DMS53 treated with DMSO at 0.1 percent for 48 hours (cell line): ENCODE data around the gene KRTAP12-3.
"Not testable (repeated sequence)": the region's sequence is repeated elsewhere in the genome, so short reads cannot be mapped to it uniquely, and the experiment has no call there.

Source experiments
- DNase-seq: peaks from one replicate; lab custom pipeline; 2025; ENCODE audit not compliant: unreplicated experiment; lab: John Stamatoyannopoulos, UW

KRTAP12-3 gene

DNA sequence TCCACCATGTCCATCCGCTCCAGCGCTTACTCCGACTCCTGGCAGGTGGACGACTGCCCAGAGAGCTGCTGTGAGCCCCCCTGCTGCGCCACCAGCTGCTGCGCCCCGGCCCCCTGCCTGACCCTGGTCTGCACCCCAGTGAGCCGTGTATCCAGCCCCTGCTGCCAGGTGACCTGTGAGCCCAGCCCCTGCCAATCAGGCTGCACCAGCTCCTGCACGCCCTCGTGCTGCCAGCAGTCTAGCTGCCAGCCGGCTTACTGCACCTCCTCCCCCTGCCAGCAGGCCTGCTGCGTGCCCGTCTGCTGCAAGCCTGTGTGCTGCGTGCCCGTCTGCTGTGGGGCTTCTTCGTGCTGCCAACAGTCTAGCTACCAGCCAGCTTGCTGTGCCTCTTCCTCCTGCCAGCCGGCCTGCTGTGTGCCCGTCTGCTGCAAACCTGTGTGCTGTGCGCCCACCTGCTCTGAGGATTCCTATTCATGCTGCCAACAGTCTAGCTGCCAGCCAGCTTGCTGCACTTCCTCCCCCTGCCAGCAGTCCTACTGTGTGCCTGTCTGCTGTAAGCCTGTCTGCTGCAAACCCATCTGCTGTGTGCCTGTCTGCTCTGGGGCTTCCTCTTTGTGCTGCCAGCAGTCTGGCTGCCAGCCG lies 30.4 kb upstream of the KRTAP12-3 start:
- DNase-seq, result not testable (repeated sequence)

DNA sequence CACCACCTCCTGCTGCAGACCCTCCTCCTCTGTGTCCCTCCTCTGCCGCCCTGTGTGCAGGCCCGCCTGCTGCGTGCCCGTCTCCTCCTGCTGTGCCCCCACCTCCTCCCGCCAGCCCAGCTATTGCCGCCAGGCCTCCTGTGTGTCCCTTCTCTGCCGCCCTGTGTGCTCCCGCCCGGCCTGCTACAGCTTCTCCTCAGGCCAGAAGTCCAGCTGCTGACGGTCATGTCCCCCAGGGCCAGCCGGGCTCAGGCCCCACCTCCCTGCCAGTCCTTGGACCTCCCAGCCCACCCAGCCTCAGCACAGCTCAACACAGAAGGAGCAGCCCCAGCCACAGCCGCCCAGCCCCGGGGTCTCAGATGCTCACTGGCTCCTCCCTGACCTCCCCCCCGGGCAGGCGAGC lies 29.9 kb upstream of the KRTAP12-3 start:
- not testable (repeated sequence) for DNase-seq

DNA sequence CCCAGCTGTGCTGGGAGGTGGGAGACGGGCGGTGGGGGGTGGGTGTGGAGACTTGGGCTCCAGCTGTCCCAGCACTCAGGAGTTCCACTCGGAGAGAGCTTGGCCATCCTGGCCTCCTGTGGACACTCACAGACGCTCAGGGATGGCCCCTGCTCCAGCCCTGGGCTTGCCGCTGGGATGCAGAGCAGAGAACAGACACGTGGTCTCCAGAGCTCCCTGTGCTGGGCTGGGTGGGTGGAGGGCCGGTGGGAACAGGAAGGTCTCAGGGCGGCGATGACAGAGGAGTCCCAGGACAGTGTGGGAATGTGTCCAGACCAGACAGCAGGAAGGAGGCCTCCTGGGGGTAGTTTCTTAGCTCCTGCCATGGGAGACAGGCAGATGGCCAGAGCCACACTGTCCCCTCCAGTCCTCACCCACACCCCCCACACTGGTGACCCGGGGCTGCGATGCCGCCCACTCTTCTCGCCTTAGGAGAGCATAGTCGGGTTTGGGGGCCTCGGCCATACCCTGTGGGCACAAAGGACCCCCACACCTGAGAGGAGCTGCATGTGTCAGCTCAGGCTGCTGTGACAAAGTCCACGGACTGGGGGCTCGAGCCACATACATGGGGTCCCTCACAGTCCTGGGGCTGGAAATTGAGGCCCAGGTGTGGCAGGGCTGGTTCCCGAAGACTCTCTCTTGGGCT lies 28.9 kb upstream of the KRTAP12-3 start:
- DNase-seq, result no peak

DNA sequence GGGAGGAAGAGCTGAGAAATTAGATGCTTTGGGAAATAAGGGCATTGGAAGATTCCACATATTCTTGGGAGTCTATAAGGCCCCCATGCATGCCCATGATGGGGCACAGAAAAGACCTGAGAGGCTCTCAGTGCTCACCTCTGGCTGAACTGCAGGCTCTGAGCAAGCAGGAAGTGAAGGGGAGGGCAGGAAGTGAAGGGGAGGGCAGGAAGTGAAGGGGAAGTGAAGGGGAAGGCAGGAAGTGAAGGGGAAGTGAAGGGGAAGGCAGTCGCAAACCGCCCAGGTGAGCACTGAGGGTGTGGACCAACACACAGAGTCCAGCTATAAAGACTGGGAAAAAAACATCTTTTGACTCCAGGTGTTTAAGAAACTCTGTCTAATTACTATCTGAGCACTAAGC lies 27.3 kb upstream of the KRTAP12-3 start:
- no peak for DNase-seq

DNA sequence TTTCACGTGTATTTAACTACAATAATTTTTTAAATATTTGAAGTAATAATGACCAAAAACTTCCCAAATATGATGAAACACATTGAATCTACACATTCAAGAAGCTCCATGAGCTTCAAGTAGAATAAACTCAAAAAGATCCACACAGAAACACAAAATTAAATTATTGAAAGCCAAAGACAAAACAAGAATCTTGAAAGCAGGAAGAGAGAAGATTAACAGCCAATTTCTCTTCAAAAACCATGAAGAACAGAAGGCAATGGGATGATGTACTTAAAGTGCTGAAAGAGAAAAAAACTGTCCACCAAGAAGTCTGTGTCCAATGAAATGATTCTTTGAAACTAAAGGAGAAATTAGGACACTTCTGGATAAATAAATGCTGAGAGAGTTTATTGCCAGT lies 25.7 kb upstream of the KRTAP12-3 start:
- no peak for DNase-seq

DNA sequence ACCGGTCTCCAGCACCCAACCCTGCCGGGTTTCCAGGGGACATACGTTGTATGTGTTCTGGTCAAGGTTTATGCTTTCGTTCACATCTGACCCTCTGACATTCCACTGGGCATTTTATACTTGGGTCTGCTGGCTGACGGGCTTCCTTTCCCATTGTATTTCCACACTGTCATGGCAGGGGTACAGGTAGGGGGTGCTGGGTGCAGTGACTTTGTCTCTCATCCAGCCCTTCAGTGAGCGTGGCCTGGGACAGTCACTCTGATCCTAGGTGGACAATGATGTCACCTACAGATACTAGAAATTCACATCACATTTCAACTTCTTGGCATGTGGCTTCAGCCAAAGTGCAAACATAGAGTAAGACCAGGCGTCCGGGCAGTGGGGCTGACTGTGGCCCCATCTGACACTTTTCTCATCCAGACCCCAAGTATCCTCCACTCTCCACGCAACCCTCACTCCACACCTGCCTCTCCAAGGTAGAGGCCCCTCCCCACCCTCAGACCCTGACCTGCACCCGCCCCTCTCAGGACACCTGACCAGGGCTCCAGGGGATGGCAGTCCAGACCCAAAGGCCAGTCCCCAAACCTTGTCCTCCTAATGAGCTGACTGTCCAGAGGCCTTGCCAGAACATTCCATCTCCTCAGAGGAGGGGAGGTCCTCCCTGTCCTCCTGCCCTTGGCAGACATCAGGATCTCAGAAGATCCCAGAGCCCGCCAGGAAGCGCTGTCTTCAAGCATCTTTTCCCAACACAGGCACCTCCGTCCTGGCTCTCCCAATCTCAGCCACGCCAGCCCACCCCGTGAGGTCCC lies 21.3 kb upstream of the KRTAP12-3 start:
- DNase-seq, result no peak

DNA sequence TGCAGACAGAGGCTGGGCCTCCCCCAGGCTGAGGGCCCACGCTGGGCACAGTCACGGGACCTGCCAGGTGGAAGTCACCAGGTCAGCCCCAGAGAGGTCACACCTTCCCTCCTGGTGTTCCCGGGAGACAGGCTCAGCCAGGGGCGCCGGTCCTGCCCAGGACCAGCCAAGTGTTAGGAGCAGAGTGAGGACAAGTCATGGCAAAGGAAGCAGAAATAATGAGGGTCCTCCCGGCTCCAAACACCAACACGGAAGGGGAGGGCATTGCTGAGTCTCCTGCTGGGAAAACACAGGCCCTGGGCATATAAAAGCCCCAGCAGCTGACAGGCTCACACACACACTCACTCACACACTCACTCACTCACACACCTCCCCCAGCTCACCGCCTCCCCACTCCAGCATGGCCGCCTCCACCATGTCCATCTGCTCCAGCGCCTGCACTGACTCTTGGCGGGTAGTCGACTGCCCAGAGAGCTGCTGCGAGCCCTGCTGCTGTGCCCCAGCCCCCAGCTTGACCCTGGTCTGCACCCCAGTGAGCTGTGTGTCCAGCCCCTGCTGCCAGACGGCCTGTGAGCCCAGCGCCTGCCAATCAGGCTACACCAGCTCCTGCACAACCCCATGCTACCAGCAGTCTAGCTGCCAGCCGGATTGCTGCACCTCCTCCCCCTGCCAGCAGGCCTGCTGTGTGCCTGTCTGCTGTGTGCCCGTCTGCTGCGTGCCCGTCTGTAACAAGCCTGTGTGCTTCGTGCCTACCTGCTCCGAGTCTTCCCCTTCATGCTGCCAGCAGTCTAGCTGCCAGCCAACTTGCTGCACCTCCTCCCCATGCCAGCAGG lies 20.5 kb upstream of the KRTAP12-3 start, which contains the start of gene KRTAP10-10:
Gene KRTAP10-10 (plus strand): TSS at position 339 of the 833 bp plus-strand sequence. CDS start 62 bp downstream, at position 401.
- no peak for DNase-seq

DNA sequence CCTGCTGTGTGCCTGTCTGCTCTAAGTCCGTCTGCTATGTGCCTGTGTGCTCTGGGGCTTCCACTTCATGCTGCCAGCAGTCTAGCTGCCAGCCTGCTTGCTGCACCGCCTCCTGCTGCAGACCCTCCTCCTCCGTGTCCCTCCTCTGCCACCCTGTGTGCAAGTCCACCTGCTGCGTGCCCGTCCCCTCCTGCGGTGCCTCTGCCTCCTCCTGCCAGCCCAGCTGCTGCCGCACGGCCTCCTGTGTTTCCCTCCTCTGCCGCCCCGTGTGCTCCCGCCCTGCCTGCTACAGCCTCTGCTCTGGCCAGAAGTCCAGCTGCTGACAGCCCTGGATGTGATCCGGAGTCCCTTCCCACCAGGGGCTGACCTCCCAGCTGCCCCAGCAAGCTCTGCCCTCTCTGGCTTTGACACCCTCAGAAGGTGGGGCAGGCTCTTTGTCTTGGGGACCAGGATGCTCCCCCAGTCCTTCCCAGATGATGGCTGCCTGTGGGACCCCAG lies 19.8 kb upstream of the KRTAP12-3 start:
- not testable (repeated sequence) for DNase-seq

DNA sequence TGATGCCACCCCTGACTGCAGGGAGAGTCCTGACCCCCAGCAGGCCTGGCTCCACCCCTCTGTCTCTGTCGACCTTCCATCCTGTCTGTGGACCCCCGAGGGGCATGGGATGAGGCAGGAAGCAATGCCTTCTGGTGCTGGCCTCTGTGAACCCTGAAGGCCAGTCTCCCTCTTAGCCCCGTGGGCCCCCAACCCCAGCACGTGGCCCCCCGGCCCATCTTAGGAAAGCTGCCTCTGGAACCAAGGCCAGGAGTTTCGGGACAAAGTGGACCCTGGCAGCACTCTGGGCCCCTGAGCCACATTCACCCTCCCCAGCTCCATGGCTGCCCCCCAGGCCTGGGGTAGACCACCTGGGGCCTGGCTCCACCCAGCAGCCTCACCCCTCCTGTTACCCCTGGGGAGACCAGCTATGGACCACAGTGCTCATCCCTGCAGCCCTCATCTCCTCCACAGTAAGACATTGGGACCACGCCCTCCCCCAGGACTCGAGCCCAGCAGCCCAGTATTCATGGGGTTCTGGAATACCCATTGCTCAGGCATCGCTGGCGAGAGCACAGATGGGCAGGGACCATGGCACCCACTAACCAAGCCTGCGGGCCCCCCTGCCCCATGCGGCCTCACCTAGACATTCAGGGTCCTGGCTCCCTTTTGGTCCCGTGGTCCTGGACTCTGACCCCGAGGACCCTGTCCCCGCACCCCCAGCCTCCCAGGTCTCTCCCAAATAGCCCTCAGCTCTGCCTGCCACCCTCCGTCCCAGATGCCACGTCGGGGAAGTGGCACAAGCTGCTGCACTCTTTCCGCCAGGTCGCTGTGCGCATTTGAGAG lies 19.0 kb upstream of the KRTAP12-3 start:
- not testable (repeated sequence) for DNase-seq

DNA sequence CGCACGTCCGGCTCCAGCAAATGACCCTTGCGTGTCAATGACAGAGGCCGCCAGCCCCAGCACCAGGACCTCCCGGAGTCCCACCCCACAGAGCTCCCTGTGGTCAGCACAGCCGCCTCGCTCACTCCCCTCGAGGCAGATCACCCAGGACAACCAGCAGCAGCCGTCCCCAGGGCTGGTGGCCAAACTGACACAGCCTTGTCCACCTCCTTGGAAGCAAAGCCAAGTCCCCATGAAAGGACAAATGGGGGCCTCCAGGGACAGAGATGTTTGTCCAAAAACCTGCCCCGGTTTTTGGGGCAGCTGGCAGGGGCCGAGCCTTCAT lies 18.4 kb upstream of the KRTAP12-3 start:
- no peak for DNase-seq

DNA sequence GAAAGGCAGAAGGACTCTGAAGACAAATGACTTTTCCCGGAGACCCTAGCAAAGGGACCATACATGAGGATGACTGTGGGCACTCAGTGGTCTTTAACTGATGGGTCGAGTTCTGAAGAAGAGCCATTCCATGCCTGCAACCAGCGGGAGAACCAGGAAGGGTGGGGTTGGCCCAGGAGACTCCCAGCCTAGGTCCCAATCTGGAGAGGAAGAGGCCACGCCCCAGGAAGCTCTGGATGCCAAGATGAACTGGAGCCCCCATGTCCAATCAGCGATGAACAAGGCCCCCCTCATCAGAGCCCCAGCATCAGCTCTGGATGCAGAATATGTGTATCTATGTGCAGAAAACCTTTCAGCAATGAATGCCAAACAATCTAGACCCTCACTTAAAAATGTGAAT lies 17.0 kb upstream of the KRTAP12-3 start:
- no peak for DNase-seq

DNA sequence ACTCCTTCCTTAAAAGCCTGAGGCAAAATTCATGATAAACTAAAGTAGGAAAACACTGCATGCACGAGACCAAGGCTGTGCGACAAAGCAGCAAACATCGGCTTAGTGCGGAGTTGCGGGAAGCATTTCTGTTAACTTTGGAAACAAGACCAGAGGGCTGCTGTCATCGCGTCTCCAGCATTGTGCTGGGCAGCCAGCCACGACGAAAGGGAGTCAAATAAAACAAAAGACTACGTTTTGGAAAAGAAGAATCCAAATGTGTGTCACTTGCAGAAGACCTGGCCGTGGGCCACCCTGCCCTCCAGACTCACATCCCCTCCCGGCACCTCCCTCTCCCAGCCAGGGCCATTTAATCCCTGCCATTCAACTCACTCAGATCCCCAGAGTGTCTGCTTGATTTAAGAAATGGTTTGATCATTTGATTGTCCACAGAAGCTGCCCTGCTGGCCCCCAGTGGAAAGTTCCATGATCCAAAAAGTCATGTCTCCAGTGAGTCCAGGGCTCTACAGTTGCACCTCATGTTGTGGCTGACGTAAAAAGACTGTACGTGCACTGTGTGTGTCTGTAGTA lies 13.9 kb upstream of the KRTAP12-3 start:
- DNase-seq, result no peak

DNA sequence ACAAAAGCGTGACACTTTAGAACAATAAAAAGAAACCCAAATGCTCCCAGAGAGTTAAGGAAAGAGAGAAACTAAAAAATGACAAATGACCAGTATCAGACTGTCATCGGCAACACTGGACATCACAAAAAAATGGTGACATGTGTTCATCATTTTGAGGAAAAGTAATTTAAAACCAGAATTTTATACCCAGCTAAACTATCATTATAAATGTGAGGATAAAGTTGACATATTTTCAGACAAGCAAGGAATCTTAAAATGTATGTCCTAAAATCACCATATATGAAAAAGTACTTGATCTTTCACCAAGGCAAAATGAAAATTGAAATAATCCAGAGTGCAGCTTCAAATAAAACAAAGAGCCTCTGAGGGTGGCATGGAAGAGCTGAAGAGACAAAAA lies 12.9 kb upstream of the KRTAP12-3 start:
- no peak for DNase-seq

DNA sequence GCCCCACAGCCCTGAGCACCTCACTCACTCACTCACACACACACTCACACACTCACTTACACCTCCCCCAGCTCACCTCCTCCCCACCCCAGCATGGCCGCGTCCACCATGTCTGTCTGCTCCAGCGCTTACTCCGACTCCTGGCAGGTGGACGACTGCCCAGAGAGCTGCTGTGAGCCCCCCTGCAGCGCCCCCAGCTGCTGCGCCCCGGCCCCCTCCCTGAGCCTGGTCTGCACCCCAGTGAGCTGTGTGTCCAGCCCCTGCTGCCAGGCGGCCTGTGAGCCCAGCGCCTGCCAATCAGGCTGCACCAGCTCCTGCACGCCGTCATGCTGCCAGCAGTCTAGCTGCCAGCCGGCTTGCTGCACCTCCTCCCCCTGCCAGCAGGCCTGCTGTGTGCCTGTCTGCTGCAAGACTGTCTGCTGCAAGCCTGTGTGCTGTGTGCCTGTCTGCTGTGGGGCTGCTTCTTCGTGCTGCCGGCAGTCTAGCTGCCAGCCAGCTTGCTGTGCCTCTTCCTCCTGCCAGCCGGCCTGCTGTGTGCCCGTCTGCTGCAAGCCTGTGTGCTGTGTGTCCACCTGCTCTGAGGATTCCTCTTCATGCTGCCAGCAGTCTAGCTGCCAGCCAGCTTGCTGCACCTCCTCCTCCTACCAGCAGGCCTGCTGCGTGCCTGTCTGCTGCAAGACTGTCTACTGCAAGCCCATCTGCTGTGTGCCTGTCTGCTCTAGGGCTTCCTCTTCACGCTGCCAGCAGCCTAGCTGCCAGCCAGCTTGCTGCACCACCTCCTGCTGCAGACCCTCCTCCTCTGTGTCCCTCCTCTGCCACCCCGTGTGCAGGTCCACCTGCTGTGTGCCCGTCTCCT lies 11.1 kb upstream of the KRTAP12-3 start, which contains the start of gene KRTAP10-11:
Gene KRTAP10-11 (plus strand): TSS at position 49 of the 856 bp plus-strand sequence. CDS start 45 bp downstream, at position 94.
- not testable (repeated sequence) for DNase-seq

DNA sequence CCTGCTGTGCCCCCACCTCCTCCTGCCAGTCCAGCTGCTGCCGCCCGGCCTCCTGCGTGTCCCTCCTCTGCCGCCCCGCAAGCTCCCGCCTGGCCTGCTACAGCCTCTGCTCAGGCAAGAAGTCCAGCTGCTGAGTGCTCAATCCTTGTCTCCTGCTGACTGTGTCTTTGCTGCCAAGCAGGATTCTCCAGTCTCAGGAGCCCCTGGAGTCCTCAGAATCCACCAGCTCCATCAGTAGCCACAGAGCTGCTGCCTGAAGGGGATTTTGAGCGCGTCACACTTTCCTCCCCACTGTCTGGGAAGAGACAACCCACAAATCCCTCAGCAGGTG lies 10.5 kb upstream of the KRTAP12-3 start:
- no peak for DNase-seq

DNA sequence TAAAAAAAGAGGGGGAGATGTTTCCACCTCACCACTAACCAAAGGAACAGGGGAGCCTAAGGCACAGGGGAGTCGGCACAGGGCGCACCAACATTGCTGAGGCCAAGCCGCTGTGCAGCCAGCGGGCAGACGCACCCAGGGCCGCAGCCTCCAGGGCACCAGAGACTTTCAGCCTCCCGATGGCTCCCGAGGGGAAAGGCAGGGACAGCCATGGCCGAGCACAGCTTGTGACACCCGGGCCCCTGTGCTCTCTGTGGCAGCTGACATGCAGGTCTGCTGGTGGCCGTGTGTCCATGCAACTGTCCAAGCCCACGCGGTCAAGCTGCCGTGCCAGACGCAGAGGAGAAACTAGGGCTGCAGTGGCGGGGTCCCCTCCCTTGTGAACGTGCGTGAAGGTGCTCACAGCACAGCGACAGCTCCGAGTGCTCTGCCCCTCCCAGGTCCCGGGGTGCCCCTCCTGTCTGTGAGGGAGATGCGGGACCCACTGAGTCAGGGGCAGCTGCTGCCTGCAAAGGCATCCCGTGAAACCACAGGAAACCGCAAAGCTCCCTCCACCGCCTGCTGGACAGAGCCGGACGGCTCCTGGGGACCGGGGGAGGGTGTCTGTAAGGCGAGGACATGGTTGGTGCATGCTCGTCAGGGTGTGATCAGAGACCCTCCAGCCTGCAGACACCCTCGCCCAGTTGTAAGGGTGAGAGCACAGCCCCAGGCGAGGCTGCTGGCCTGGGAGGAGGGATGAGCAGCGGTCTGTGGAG lies 9.0 kb upstream of the KRTAP12-3 start:
- DNase-seq, result no peak

DNA sequence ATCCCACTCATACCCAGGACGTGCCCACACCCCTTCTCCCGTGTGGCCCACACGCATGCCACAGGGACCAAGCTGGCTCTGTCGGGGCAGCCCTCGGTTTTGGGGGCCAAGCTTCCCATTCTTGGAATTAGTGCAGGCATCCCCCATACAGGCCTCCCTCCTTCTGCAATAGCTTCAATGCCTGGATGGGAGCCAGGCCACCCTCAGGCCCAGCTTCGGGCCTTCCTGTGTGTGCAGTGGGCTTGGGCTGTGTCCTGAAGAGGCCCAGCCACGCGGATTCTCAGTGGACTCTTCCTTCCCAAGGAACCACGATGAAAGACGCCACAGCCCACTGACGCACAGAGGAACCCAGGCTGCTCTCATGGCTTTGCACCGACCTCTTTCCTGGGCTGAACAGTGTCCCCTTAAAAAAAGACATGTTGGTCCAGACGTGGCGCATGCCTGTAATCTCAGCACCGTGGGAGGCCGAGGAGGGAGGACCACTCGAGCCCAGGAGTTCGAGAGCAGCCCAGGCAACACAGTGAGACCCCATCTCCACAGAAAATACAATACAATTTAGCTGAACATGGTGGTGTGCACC lies 8.1 kb upstream of the KRTAP12-3 start:
- no peak for DNase-seq
